CD4-positive, alpha-beta T cell (primary cell): Measurements from ENCODE around the gene MED25. TPM values are rescaled to one million over a fixed set of nuclear protein-coding genes. Genes with fewer than 3 reads are reported as not detected.

Source experiments
- ATAC-seq: fragments of 200-7000 bp; cut with Tn5 transposase; one replicate; pipeline ENCODE4 v1.10.0; 2022; ENCODE audit warnings: mild to moderate bottlenecking; ENCODE audit not compliant: poor library complexity
- CTCF ChIA-PET: fragments of 350-600 bp; sonication (Branson Sonifier 250); formaldehyde crosslinking; loops from one replicate; lab custom pipeline; 2021; ENCODE audit warnings: antibody characterized with exemption, inconsistent platforms; lab: Charles Lee
- POLR2A ChIA-PET: fragments of 350-600 bp; sonication (Branson Sonifier 250); formaldehyde crosslinking; loops from one replicate; lab custom pipeline; 2021; ENCODE audit warnings: antibody characterized with exemption, inconsistent platforms; lab: Charles Lee
- DNase-seq, 14 experiments: peaks; one replicate each; pipeline ENCODE4 v3.0.0-alpha.2; 2013 to 2020; ENCODE audit warnings: mixed read lengths in 2 of 14
- H3K27ac ChIP-seq, 2 donors: one replicate each; pipeline versions ENCODE4 v1.5.1 to v1.7.0; 2013; ENCODE audit warnings: low read length in 2 of 2, low read depth in 1 of 2, mild to moderate bottlenecking in 1 of 2
- H3K27me3 ChIP-seq, 2 experiments: 1 replicate in 1 of 2; 2 replicates in 1 of 2; pipeline versions ENCODE4 v1.6.1 to v1.7.0; 2013; ENCODE audit warnings: low read length in 2 of 2, control low read depth in 1 of 2, mild to moderate bottlenecking in 1 of 2, moderate library complexity in 1 of 2; ENCODE audit not compliant: insufficient read depth in 2 of 2, control insufficient read depth in 1 of 2
- H3K36me3 ChIP-seq: one replicate; pipeline ENCODE4 v1.6.1; 2013; ENCODE audit warnings: low read length, control low read depth; ENCODE audit not compliant: insufficient read depth
- H3K4me1 ChIP-seq: one replicate; pipeline ENCODE4 v1.6.1; 2013; ENCODE audit warnings: low read length, control low read depth; ENCODE audit not compliant: insufficient read depth
- H3K4me3 ChIP-seq: one replicate; pipeline ENCODE4 v1.5.1; 2013; ENCODE audit warnings: mild to moderate bottlenecking, low read length, moderate library complexity
- H3K9me3 ChIP-seq, 2 experiments: 1 replicate in 1 of 2; 2 replicates in 1 of 2; pipeline versions ENCODE4 v1.6.1 to v1.7.0; 2013; ENCODE audit warnings: low read length in 2 of 2, mild to moderate bottlenecking in 2 of 2, control low read depth in 1 of 2, moderate library complexity in 1 of 2; ENCODE audit not compliant: control insufficient read depth in 1 of 2, insufficient read depth in 1 of 2
- H3K27ac Mint-ChIP-seq: one replicate; pipeline ENCODE4 v1.8.0; 2020; ENCODE audit warnings: mixed read lengths
- H3K27me3 Mint-ChIP-seq: one replicate; pipeline ENCODE4 v1.8.0; 2021; ENCODE audit warnings: mixed read lengths
- H3K36me3 Mint-ChIP-seq: one replicate; pipeline ENCODE4 v1.8.0; 2021; ENCODE audit warnings: low read depth, mixed read lengths
- H3K4me1 Mint-ChIP-seq: one replicate; pipeline ENCODE4 v1.8.0; 2021; ENCODE audit warnings: low read depth, mixed read lengths
- H3K4me3 Mint-ChIP-seq: one replicate; pipeline ENCODE4 v1.8.0; 2020; ENCODE audit warnings: mild to moderate bottlenecking, mixed read lengths
- H3K9me3 Mint-ChIP-seq: one replicate; pipeline ENCODE4 v1.8.0; 2020; ENCODE audit warnings: mixed read lengths
- intact Hi-C, 2 experiments: fragments of 100-400 bp; cut with DNase I in 1 of 2; cut with micrococcal nuclease in 1 of 2; formaldehyde crosslinking; loops; one replicate each; pipeline versions ENCODE4 v1.15.1 to v1.9.0; 2023 to 2025; cut with DNase I, micrococcal nuclease
- total RNA-seq, 174 experiments: library from RNA in 2 of 174; stranded (reverse) in 2 of 174; gene quantifications; one replicate each; pipeline ENCODE4 v1.2.3 and lab custom pipeline; 2021 to 2026
- TF ChIP-seq, protein P1 (sequence below): fragments of 200-600 bp; IDR thresholded peaks from one replicate; pipeline ENCODE4 v1.8.0; 2022; ENCODE audit warnings: antibody characterized with exemption, mild to moderate bottlenecking

Gene MED25
- total RNA-seq, 2 experiments from 2014 or later = 67.2 to 67.8 TPM

DNA sequence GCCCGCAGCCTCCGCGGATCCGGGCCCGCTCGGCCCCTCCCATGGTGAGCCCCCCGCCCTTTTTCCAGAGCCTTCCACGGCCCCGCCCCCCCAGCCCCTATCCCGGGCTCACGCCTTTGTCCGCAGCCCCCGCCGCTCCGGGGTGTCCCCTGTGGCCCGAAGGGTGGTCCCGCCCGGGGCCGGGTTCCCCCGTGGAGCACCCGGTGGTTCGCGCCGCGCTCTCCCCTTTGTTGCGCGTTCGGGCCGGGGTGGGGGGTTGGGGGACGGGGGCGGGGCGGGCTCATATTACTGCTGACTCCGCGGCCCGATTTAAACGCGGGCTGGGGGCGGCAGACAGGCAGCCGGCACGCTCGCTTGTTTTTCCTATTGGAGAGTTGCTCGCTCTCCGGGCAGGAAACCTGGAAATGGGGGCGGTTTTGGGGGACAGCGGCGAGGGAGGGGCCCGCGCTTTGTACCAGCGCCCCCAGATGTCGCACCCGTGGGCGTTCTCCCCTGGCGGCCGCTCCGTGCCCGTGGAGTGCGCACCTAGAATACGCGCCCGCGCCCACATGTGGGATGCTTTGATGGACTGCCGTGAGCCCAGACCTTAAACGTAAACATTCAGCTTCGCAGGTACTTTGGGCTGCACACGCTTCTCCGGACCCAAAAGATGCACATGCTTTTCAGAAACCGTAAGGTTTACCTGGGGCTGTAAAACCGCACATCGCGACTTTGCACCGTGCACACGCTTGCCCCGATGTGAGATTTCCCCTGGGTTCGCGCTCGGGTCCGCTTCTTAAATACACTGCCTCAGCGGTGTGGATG, 33.6 kb downstream of the MED25 start:
- DNase-seq = peak in 12 of 14 experiments; percentile 19 to 67 (median 30)
- POLR2A ChIA-PET = interaction anchor here (0.7 to 4.4 kb wide), 11 partner anchors 12 to 356 kb away, joined by 3 to 75 read pairs (median 8); partner anchors contain the start of genes AKT1S1, AP2A1, ATF5 and FUZ
- peaks cover 8% of the 10 kb centered on the region for H3K36me3 ChIP-seq
- Mint-ChIP-seq H3K4me1 (peaks cover 35% of the 10 kb centered on the region), H3K27ac (peak overlapping the region; percentile 92), H3K4me3 (peak overlapping the region; percentile 96), H3K27me3 (no peaks in the 10 kb centered on the region), H3K36me3 (peaks cover 26% of the 10 kb centered on the region), H3K9me3 (no peaks in the 10 kb centered on the region)
- H3K27ac ChIP-seq = no peak overlapping the region
- CTCF ChIA-PET = interaction anchor here (1.9 kb wide), 1 partner anchor 18 kb away, joined by 4 read pairs; no protein-coding TSS in a partner anchor
- intact Hi-C loops = loop anchor here (1.0 to 5.0 kb wide), 4 partner anchors 16 to 34 kb away; partner anchors contain the start of genes MED25 (in 1 of the 2) and PNKP (in 1 of the 2)
- H3K4me3 ChIP-seq = peak overlapping the region; percentile 63
- peaks cover 54% of the 10 kb centered on the region for H3K4me1 ChIP-seq
- TF ChIP-seq, protein P1, sequence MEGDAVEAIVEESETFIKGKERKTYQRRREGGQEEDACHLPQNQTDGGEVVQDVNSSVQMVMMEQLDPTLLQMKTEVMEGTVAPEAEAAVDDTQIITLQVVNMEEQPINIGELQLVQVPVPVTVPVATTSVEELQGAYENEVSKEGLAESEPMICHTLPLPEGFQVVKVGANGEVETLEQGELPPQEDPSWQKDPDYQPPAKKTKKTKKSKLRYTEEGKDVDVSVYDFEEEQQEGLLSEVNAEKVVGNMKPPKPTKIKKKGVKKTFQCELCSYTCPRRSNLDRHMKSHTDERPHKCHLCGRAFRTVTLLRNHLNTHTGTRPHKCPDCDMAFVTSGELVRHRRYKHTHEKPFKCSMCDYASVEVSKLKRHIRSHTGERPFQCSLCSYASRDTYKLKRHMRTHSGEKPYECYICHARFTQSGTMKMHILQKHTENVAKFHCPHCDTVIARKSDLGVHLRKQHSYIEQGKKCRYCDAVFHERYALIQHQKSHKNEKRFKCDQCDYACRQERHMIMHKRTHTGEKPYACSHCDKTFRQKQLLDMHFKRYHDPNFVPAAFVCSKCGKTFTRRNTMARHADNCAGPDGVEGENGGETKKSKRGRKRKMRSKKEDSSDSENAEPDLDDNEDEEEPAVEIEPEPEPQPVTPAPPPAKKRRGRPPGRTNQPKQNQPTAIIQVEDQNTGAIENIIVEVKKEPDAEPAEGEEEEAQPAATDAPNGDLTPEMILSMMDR = no peak
- no peaks in the 10 kb centered on the region for H3K27me3 ChIP-seq
- H3K9me3 ChIP-seq = peaks cover 0 to 3% of the 10 kb centered on the region in 2 experiments
- ATAC-seq = peak; percentile 30

GRCh38 chr19:49852631-49853126, 34.6 kb downstream of the MED25 start:
- DNase-seq = no peak
- Histone ChIP-seq H3K4me1 (peaks cover 54% of the 10 kb centered on the region), H3K4me3 (peak overlapping the region; percentile 63), H3K36me3 (peaks cover 15% of the 10 kb centered on the region), H3K27ac (no peak overlapping the region), H3K9me3 (peaks cover 0 to 3% of the 10 kb centered on the region in 2 experiments), H3K27me3 (no peaks in the 10 kb centered on the region)
- no peak for ATAC-seq
- TF ChIP-seq, protein P1 = no peak
- H3K9me3 Mint-ChIP-seq = no peaks in the 10 kb centered on the region
- H3K4me1 Mint-ChIP-seq = peaks cover 35% of the 10 kb centered on the region
- H3K36me3 Mint-ChIP-seq = peaks cover 26% of the 10 kb centered on the region
- ChIA-PET POLR2A (interaction anchor here (4.4 kb wide), 1 partner anchor 15 kb away, joined by 75 read pairs; the partner anchor contains the start of gene PNKP), CTCF (no interaction called here)
- peak overlapping the region; percentile 96 for H3K4me3 Mint-ChIP-seq
- peak overlapping the region; percentile 92 for H3K27ac Mint-ChIP-seq
- intact Hi-C loops = loop anchor here in 1 of 2 experiments (5.0 kb wide), 1 partner anchor 35 kb away; the partner anchor contains the start of gene MED25
- H3K27me3 Mint-ChIP-seq = no peaks in the 10 kb centered on the region

- intact Hi-C loops = loop anchor here in 1 of 2 experiments (5.0 kb wide), 1 partner anchor 37 kb away; the partner anchor contains the start of gene MED25
- ChIA-PET CTCF (no interaction called here), POLR2A (interaction anchor here (0.7 to 2.3 kb wide), 2 partner anchors 23 to 299 kb away, joined by 3 to 9 read pairs; partner anchors contain the start of genes AKT1S1 and TBC1D17)
- TF ChIP-seq, protein P1 = no peak
- Histone ChIP-seq H3K27me3 (no peaks in the 10 kb centered on the region), H3K9me3 (peaks cover 0 to 3% of the 10 kb centered on the region in 2 experiments), H3K36me3 (peaks cover 28% of the 10 kb centered on the region), H3K4me3 (no peak overlapping the region), H3K27ac (no peak overlapping the region), H3K4me1 (peaks cover 44% of the 10 kb centered on the region)
- Mint-ChIP-seq H3K27ac (peak overlapping the region; percentile 70), H3K36me3 (peaks cover 27% of the 10 kb centered on the region), H3K27me3 (no peaks in the 10 kb centered on the region), H3K4me1 (peaks cover 26% of the 10 kb centered on the region), H3K4me3 (peak overlapping the region; percentile 76), H3K9me3 (no peaks in the 10 kb centered on the region)
- no peak for ATAC-seq
- no peak for DNase-seq
Measured at GRCh38 chr19:49853852-49854377, 35.8 kb downstream of the MED25 start.
